Heart left ventricle (tissue), 16 donors: ENCODE results near the gene TMBIM4. TPM values are rescaled to one million over a fixed set of nuclear protein-coding genes. Genes with fewer than 3 reads are reported as not detected.

Experiments used
- ATAC-seq, 4 donors: fragments of 200-7000 bp; cut with Tn5 transposase; one replicate each; pipeline ENCODE4 v1.9.1; 2020 to 2022; ENCODE audit warnings: moderate library complexity in 4 of 4, mild to moderate bottlenecking in 3 of 4, moderate number of reproducible peaks in 1 of 4
- DNase-seq, 5 donors: peaks; one replicate each; pipeline ENCODE4 v3.0.0-alpha.2; 2020
- H3K27ac ChIP-seq, 12 donors: fragments of 200-600 bp; sonication (generic) in 4 of 12; one replicate each; pipeline versions ENCODE4 v1.5.0 to v1.8.0; 2016 to 2022; ENCODE audit warnings: mild to moderate bottlenecking in 2 of 12
- H3K27me3 ChIP-seq, 9 donors: fragments of 200-600 bp; sonication (generic) in 2 of 9; one replicate each; pipeline versions ENCODE4 v1.5.1 to v1.8.0; 2016 to 2022; ENCODE audit warnings: mild to moderate bottlenecking in 3 of 9
- H3K36me3 ChIP-seq, 9 donors: fragments of 200-600 bp; sonication (generic) in 2 of 9; one replicate each; pipeline versions ENCODE4 v1.5.0 to v1.8.0; 2018 to 2022; ENCODE audit warnings: mild to moderate bottlenecking in 2 of 9
- H3K4me1 ChIP-seq, 12 donors: fragments of 200-600 bp; sonication (generic) in 4 of 12; one replicate each; pipeline versions ENCODE4 v1.5.0 to v1.8.0; 2016 to 2022; ENCODE audit warnings: mild to moderate bottlenecking in 3 of 12
- H3K4me3 ChIP-seq, 12 donors: fragments of 200-600 bp; sonication (generic) in 4 of 12; one replicate each; pipeline versions ENCODE4 v1.5.0 to v1.8.0; 2017 to 2022; ENCODE audit warnings: mild to moderate bottlenecking in 9 of 12, moderate library complexity in 4 of 12
- H3K9me3 ChIP-seq, 12 donors: fragments of 200-600 bp; sonication (generic) in 4 of 12; one replicate each; pipeline versions ENCODE4 v1.5.0 to v1.8.0; 2016 to 2022; ENCODE audit warnings: mild to moderate bottlenecking in 1 of 12
- CTCF ChIP-seq, 12 donors: fragments of 200-600 bp; sonication (generic) in 4 of 12; IDR thresholded peaks; one replicate each; pipeline versions ENCODE4 v1.5.0 to v1.8.0; 2018 to 2022; ENCODE audit warnings: antibody characterized with exemption in 12 of 12, mild to moderate bottlenecking in 5 of 12
- POLR2A ChIP-seq, 2 donors: fragments of 450-650 bp; IDR thresholded peaks; one replicate each; pipeline ENCODE4 v1.6.1; 2017; ENCODE audit warnings: antibody characterized with exemption in 2 of 2, mild to moderate bottlenecking in 2 of 2, moderate library complexity in 2 of 2
- WGBS, 4 donors: extraction: QIAGEN DNeasy Blood & Tissue Kit in 2 of 4; methylation state at CpG; one replicate each; pipeline versions ENCODE4 v1.1.5 to v1.1.7; 2013 to 2018; 5-methylcytosine and 5-hydroxymethylcytosine counted together
- intact Hi-C, 10 donors: fragments of 100-400 bp; cut with DNase I; formaldehyde crosslinking; loops; one replicate each; pipeline versions ENCODE4 v1.11.1 to v1.14.2; 2022
- polyA plus RNA-seq, 2 donors: library from polyadenylated mRNA; stranded (reverse); fragments of 200-250 nt; gene quantifications; one replicate each; pipeline ENCODE4 v1.2.3, GENCODE V29; 2013
- total RNA-seq, 9 donors: library from RNA; depleted of rRNA in 2 of 9; stranded (reverse); fragments of >200 nt in 2 of 9; fragmentation: NEBNext Ultra II Directional in 3 of 9; extraction: Animal tissue kit (Norgen Biotek cat#: 25700) in 3 of 9; gene quantifications; one replicate each; pipeline versions ENCODE4 v1.1.0 to v1.2.4, GENCODE V29; 2016 to 2023
- donor health status: ischemic (EF 13 %, LVEDD 7.1; RV severe dilation, severe dysfunction).
- donor health status: healthy with polysubstance abuse.
- donor health status: DM: no; HTN: yes; CAD: no.
- donor health status: DM: no; HTN: no; CAD: no.
- donor health status: ischemic (EF 25% LVEDD 6.9; RV normal size, moderate dysfunction).
- donor health status: ischemic (EF 25% LVEDD 5.7; RV mildly dilated, moderate dysfunction).
- donor health status: healthy.
- donor health status: DM: yes; HTN: yes; CAD: no.
- donor health status: ischemic (EF 35%, LVEDD 5.7; RV mildly dilated, moderate dysfunction).
- donor health status: nonischemic (EF 11% LVEDD 7.7; RV severe dilation, severe dysfunction).
- donor health status: DM: yes; HTN: yes; CAD: no.
- donor health status: PGD.
- donor health status: ischemic (EF 29% LVEDD 5.4; RV normal size, mild dysfunction).
- donor health status: nonischemic (EF 23%, LVEDD 6.1; RV moderate dilation, normal function).

TMBIM4 gene
- total and polyA plus RNA-seq, 11 donors = 52.2 to 131 (median 86.2) TPM

DNA sequence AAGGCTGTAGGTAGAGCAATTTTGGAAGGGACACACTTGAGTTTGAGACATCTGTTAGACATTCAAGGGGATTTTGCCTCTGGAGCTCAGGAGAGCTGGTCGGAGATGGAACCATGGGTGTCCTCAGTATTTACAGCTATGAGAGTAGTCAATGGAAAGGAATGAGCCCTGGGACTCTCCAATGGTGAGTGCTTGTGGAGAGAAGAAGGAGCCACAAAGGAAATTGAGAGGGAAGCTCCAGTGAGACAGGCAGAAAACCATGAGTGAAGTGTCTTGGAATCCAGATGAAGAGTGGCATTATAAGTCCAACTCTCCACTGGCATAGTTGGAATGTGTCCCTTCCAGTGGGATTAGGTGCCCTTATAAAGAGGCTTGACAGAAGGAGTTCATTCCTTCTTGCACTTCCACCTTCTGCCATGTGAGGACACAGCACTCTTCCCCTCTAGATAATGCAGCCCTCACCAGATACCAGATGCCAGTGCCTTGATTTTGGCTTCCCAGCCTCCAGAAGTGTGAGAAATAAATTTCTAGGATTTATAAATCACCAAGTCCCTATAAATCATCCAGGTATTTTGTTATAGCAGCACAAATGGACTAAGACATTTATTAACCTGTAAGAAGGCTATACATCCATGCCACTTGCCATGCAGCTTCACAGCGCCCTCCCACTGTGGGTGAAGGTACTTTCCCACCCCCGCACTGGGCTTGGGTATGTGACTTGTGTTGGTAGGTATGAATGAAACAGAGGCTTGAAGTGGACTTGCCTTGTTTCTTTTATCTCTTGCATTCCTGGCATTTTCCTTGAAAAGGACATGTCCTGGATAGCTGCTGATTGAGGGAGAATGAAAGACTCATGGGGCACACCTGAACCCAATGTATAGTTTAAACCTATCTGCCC, 66.5 kb downstream of the TMBIM4 start:
- peaks cover 0 to 6% (median 0%) of the 10 kb centered on the region in 12 donors for H3K4me1 ChIP-seq
- ATAC-seq (no peak), DNase-seq (no peak)
- no peak overlapping the region for H3K27ac ChIP-seq
- intact Hi-C loops = loop anchor here in 1 of 10 donors (10.0 kb wide), 1 partner anchor 798 kb away; no protein-coding TSS in a partner anchor
- TF ChIP-seq POLR2A (IDR thresholded peaks at IDR 0.05) (no peak), CTCF (IDR thresholded peaks at IDR 0.05) (no peak)
- H3K36me3 ChIP-seq = no peaks in the 10 kb centered on the region
- peaks cover 0 to 5% (median 0%) of the 10 kb centered on the region in 12 donors for H3K9me3 ChIP-seq
- H3K4me3 ChIP-seq = no peak overlapping the region
- 87 to 89% (median 88%) methylated on average over 3 of the region's 3 CpGs for WGBS, 4 donors
- H3K27me3 ChIP-seq = peaks cover 0 to 6% (median 0%) of the 10 kb centered on the region in 9 donors

GRCh38 chr12:66092559-66093269, 77.1 kb downstream of the TMBIM4 start:
- intact Hi-C loops = loop anchor here in 2 of 10 donors (5.0 kb wide), 2 partner anchors 1200 to 1205 kb away; no protein-coding TSS in a partner anchor
- Histone ChIP-seq H3K4me1 (peaks cover 0 to 11% (median 0%) of the 10 kb centered on the region in 12 donors), H3K36me3 (no peaks in the 10 kb centered on the region), H3K27me3 (no peaks in the 10 kb centered on the region), H3K27ac (no peak overlapping the region), H3K4me3 (no peak overlapping the region), H3K9me3 (peaks cover 0 to 3% (median 0%) of the 10 kb centered on the region in 12 donors)
- ATAC-seq = no peak
- TF ChIP-seq CTCF (IDR thresholded peaks at IDR 0.05) (no peak), POLR2A (IDR thresholded peaks at IDR 0.05) (no peak)
- no peak for DNase-seq
- 0 to 4% (median 0%) methylated on average over 1 of the region's 1 CpG for WGBS, 4 donors

DNA sequence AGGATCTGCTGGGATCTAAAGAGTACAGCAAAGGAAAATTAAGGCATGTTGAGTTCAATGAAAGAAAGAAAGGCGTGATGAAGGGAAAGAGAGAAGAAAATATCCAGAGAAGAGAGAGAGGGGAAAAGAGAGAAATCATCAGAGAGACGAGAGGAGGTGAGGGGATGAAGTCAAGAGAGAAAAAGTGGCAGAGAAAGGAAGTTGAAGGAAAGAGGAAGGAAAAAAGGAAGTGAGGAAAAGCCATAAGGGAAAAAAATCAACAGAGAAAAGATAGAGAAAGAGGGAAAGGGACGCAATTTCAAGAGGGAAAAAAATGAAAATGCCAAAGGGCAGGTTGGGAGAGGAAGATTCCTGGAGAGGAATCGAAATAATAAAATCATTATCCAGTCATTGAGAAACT, 79.6 kb downstream of the TMBIM4 start:
- Histone ChIP-seq H3K27me3 (peaks cover 0 to 4% (median 0%) of the 10 kb centered on the region in 9 donors), H3K4me3 (no peak overlapping the region), H3K4me1 (peaks cover 0 to 11% (median 0%) of the 10 kb centered on the region in 12 donors), H3K9me3 (no peaks in the 10 kb centered on the region), H3K36me3 (no peaks in the 10 kb centered on the region), H3K27ac (no peak overlapping the region)
- no peak for TF ChIP-seq CTCF (IDR thresholded peaks at IDR 0.05)
- TF ChIP-seq POLR2A (IDR thresholded peaks at IDR 0.05) = no peak
- intact Hi-C loops = loop anchor here in 2 of 10 donors (5.0 kb wide), 2 partner anchors 1198 to 1203 kb away; no protein-coding TSS in a partner anchor
- no peak for ATAC-seq
- 68 to 83% (median 78%) methylated on average over 4 of the region's 4 CpGs for WGBS, 4 donors
- DNase-seq = no peak
